Measurements from ENCODE around the gene KCNB1.
"Not testable (repeated sequence)": the region's sequence is repeated elsewhere in the genome, so short reads cannot be mapped to it uniquely, and the experiment has no call there.

Gene KCNB1

DNA sequence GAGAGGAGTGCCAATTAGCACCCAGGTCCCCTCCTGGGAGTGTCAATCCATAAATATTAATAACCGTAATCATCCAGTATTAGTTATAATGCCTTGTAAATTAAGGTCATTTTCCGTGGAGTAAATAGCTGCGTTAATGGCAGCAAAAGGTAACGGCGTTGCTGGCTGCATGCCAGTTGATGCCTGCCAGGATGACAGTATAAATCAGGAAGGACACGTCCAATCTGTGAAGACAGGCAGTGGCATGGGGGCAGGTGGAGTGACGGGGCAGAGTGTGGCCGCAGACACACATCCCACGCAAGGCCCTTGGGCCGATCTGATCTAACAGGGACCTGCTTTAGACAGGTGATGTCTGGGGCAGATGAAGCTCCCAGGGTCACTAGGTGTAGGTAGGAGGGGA, 49.1 kb downstream of the KCNB1 start:
- DNase-seq (ENCODE audit: low spot score): no peak

GRCh38 chr20:49432550-49432949, 49.9 kb downstream of the KCNB1 start:
- no peak for DNase-seq (ENCODE audit: low spot score)

- DNase-seq (ENCODE audit: low spot score): no peak
Observed at GRCh38 chr20:49431329-49431728, 51.1 kb downstream of the KCNB1 start.

GRCh38 chr20:49430320-49430719, 52.1 kb downstream of the KCNB1 start:
- no peak for DNase-seq (ENCODE audit: low spot score)

- no peak for DNase-seq (ENCODE audit: low spot score)
Observed at GRCh38 chr20:49427751-49428518, 54.5 kb downstream of the KCNB1 start.

DNA sequence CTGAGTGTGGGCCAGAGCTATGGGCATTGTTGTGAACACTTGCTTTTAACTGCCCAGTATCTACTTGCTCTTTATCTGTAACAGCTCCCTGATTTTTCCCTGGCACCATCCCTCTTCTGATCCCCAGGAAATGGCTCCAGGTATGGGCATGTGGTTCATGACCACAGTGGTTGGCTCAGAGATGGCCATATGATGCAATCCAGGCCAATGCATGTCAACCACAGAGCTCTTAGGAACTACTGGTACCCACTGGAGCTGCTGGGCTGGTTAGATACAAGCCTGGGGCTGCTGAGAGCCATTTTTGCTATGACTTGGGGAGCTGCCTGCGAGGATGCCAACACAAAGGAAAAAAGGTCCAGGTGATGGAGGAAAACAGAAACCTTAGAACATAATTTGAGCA, 55.6 kb downstream of the KCNB1 start:
- no peak for DNase-seq (ENCODE audit: low spot score)

GRCh38 chr20:49426395-49426794, 56.1 kb downstream of the KCNB1 start:
- no peak for DNase-seq (ENCODE audit: low spot score)

DNA sequence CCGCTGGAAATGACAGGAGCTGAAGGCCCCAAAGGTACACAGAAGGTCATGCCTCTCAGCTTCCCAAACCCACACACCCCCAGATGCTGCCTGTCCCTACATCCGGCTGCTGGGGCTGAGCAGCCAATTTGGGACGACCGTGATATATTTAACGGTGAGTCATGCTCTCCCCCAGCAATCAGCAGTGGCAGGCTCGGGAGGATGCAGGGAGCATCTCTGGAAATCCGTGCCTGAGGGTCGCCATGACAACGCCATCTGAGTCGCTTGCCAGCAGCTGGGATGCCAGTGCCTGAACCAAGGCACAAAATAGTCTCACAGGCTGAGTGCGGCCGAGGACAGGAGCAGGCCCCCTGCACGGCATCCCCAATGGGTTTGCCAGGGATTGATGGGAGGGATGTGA, 57.9 kb downstream of the KCNB1 start:
- no peak for DNase-seq (ENCODE audit: low spot score)

- DNase-seq (ENCODE audit: low spot score): no peak
Observed at GRCh38 chr20:49422161-49422560, 60.3 kb downstream of the KCNB1 start.

- DNase-seq (ENCODE audit: low spot score): no peak
Observed at GRCh38 chr20:49420811-49421295, 61.6 kb downstream of the KCNB1 start.

DNA sequence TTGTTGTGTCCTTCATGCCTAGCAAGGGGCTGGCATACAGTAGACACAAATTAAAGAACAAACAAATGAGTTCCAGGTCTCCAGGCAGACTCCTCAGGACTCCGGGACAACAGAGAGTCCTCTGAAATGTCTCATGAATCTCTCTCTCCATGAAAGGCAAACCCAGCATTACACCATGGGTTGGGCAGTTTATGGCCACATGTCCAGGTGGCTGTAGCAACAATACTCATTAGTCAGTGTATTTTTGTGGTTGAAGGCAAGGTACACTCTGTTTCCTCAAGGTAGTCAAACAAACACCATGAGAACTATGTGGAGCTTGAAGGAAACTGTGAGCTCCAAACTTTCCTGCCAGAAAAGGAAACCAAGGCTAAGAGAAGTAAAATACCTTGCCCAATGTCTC, 62.2 kb downstream of the KCNB1 start:
- DNase-seq (ENCODE audit: low spot score): no peak

DNA sequence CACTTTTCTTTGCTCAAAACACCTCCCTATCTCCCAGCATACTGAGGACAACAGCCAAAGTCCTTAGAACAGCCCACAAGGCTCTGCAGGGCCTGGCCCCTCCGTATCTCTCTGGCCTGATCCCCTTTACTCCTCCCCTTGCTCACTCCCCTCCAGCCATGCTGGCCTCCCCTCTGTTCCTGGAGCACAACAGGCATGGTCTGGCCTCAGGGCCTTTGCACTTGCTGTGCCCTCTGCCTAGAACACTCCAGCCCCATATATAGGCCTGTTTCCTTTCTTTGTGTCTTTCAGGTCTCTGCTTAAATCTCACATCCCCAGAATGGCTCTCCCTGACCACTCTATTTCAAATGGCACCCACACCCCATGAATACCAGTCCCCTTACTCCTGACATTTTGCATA, 62.7 kb downstream of the KCNB1 start:
- DNase-seq (ENCODE audit: low spot score): no peak

- no peak for DNase-seq (ENCODE audit: low spot score)
Observed at GRCh38 chr20:49418809-49419208, 63.7 kb downstream of the KCNB1 start.

DNA sequence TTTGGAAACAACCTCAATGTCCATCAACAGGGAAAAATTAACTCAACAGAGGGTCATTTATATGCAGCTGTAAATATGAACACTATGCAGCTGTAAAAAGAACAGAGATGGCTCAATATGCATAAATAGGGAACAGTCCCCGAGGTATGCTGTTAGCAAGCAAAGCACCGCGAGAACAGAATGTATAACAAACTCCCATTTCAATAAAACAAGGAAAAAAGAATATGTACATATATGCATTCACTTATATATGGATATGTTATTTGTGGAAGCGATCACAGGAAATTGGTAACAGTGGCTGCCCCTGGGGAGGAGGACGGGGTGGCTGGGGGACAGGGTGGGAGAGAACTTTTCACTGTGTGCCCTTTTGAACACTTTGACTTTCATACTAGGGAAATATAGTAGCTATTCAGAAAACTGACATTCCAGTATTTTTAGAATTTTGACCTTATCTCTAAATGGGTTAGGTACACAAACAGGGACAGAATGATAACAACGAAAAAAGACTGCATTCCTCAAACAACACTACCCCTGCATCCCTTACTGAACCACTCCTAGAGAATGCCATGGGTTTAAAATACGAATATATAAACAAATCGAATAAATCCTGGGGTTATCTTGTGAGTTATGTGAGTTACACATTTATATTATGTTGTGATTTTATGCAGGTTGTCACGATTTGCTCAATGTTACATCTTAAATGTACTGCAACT, 64.5 kb downstream of the KCNB1 start:
- no peak for DNase-seq (ENCODE audit: low spot score)

DNA sequence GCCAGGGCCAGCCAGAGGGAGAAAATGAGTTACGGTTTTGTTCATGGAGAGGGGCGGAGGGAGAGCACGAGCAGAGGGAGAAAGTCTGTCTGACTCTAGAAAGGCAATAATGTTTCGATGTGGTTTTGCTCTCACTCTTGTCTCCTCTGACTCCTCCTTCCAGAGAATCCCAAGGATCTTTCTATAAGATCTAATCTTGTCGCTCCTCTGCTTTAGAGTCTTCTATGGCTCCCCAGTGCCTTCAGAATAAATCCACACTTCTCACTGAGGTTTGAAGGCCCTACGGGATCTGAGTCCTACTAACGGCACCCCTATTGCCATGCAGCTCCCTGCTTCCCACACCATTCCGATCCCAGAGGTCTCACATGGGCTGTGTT, 66.8 kb downstream of the KCNB1 start:
- no peak for DNase-seq (ENCODE audit: low spot score)

DNA sequence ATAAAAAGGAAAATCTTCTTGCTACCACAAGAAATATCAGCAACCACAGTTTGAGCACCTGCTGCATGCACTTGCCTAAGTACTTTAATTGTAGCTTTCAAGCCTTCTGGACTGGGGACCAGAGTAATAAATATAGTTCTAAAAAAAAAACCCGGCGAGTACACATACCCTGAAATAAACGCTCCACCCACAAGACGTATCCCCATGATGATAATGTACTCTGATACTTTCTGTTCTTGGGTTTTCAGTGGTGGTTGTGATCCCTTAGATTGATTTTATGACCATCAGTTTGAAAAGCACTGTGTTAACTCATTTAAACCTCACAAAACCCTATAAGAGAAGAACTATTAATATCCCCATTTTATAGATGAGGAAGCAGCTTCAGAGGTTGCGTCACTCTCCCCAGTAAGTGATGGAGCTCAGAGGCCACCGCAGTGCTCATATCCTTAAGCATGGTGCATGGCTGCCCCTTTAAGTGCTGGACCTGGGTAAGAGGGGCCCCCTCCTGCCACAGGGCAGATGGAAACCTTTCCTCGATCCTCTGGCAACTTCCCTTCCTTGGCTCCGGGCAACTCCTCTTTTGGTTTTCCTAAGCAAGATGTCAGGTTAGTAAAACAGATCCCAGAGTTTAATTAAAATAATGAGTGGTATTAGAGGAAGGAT, 67.3 kb downstream of the KCNB1 start:
- no peak for DNase-seq (ENCODE audit: low spot score)

GRCh38 chr20:49413677-49414076, 68.8 kb downstream of the KCNB1 start:
- DNase-seq (ENCODE audit: low spot score): no peak

- no peak for DNase-seq (ENCODE audit: low spot score)
Observed at GRCh38 chr20:49412953-49413352, 69.5 kb downstream of the KCNB1 start.

- no peak for DNase-seq (ENCODE audit: low spot score)
Observed at GRCh38 chr20:49412254-49412653, 70.2 kb downstream of the KCNB1 start.

DNA sequence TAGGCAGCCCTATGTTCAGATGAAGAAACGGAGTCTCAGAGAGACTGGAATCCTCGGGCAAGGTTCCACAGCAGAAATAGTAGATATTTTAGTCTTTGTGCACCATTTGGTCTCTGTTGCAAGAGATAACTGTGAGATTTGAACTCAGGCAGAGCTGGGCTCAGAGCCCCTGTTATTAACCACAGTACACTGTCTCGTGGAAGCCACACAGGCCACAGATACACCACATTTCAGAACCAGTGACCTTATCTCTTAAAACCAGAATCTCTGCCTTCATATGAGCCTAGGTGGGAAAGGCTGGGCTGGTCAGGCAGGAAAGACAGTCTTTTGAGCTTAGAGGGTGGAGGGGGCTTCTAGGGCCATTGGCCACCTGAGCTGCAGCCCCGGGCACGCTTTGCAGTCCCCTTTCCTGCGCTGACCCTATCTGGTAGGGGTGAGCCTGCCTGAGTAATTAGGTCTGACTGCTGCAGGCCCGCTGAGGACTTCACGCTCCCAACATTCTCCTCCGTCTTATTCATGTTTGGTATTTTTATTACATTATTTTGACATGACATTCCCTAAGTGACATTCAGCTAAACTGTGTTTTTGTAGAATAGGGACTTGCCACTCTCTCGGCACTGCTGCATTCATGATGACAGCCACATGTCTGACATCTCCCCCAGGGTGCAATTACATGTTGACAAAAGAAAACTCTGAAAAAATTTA, 71.1 kb downstream of the KCNB1 start:
- no peak for DNase-seq (ENCODE audit: low spot score)

GRCh38 chr20:49409975-49410621, 72.4 kb downstream of the KCNB1 start:
- DNase-seq (ENCODE audit: low spot score): not testable (repeated sequence)

Data from D341Med (cell line).